ENCODE data around the gene RHCG. TPM values are rescaled to one million over a fixed set of nuclear protein-coding genes. Genes with fewer than 3 reads are reported as not detected.

The RHCG gene
- total and polyA plus RNA-seq, 5 donors from 2014 or later = not detected

GRCh38 chr15:89429023-89429422, 67.4 kb downstream of the RHCG start:
- Histone ChIP-seq H3K9me3 (ENCODE audit: control insufficient read depth in 2 of 2, low read length in 2 of 2) (no peaks in the 10 kb centered on the region), H3K4me3 (ENCODE audit: low read depth, low read length) (no peak overlapping the region), H3K36me3 (ENCODE audit: control insufficient read depth, insufficient read depth, low read length) (no peaks in the 10 kb centered on the region), H3K4me1 (ENCODE audit: control insufficient read depth, insufficient read depth, low read length, poor library complexity, severe bottlenecking) (peaks cover 6% of the 10 kb centered on the region), H3K27me3 (ENCODE audit: control insufficient read depth, insufficient read depth, low read length) (peaks cover 10% of the 10 kb centered on the region), H3K27ac (ENCODE audit: insufficient read depth, low read length, poor library complexity, severe bottlenecking) (no peak overlapping the region)
- Mint-ChIP-seq H3K4me1 (peaks cover 0 to 9% (median 5%) of the 10 kb centered on the region in 4 donors), H3K9me3 (no peaks in the 10 kb centered on the region), H3K27ac (no peak overlapping the region), H3K4me3 (no peak overlapping the region), H3K36me3 (no peaks in the 10 kb centered on the region), H3K27me3 (peaks cover 35% of the 10 kb centered on the region)
- no peak for DNase-seq
- no peak for ATAC-seq (ENCODE audit: low read depth in 2 of 2)

GRCh38 chr15:89428246-89428645, 68.1 kb downstream of the RHCG start:
- H3K27ac Mint-ChIP-seq = no peak overlapping the region
- DNase-seq (no peak), ATAC-seq (ENCODE audit: low read depth in 2 of 2) (no peak)
- H3K9me3 ChIP-seq (ENCODE audit: control insufficient read depth in 2 of 2, low read length in 2 of 2) = no peaks in the 10 kb centered on the region
- H3K27me3 Mint-ChIP-seq = peaks cover 41% of the 10 kb centered on the region
- peaks cover 6% of the 10 kb centered on the region for H3K4me1 ChIP-seq (ENCODE audit: control insufficient read depth, insufficient read depth, low read length, poor library complexity, severe bottlenecking)
- H3K9me3 Mint-ChIP-seq = no peaks in the 10 kb centered on the region
- H3K4me3 ChIP-seq (ENCODE audit: low read depth, low read length) = no peak overlapping the region
- peaks cover 12% of the 10 kb centered on the region for H3K27me3 ChIP-seq (ENCODE audit: control insufficient read depth, insufficient read depth, low read length)
- H3K4me1 Mint-ChIP-seq = peaks cover 0 to 9% (median 5%) of the 10 kb centered on the region in 4 donors
- no peaks in the 10 kb centered on the region for H3K36me3 Mint-ChIP-seq
- H3K36me3 ChIP-seq (ENCODE audit: control insufficient read depth, insufficient read depth, low read length) = no peaks in the 10 kb centered on the region
- H3K27ac ChIP-seq (ENCODE audit: insufficient read depth, low read length, poor library complexity, severe bottlenecking) = no peak overlapping the region
- H3K4me3 Mint-ChIP-seq = no peak overlapping the region

GRCh38 chr15:89426500-89426899, 69.9 kb downstream of the RHCG start:
- no peak overlapping the region for H3K27ac Mint-ChIP-seq

GRCh38 chr15:89423981-89424380, 72.4 kb downstream of the RHCG start:
- Mint-ChIP-seq H3K4me3 (no peak overlapping the region), H3K27ac (no peak overlapping the region), H3K27me3 (peaks cover 37% of the 10 kb centered on the region), H3K4me1 (no peaks in the 10 kb centered on the region), H3K36me3 (no peaks in the 10 kb centered on the region), H3K9me3 (no peaks in the 10 kb centered on the region)
- ATAC-seq (ENCODE audit: low read depth in 2 of 2) = no peak
- Histone ChIP-seq H3K9me3 (ENCODE audit: control insufficient read depth in 2 of 2, low read length in 2 of 2) (no peaks in the 10 kb centered on the region), H3K27me3 (ENCODE audit: control insufficient read depth, insufficient read depth, low read length) (peaks cover 14% of the 10 kb centered on the region), H3K4me3 (ENCODE audit: low read depth, low read length) (no peak overlapping the region), H3K36me3 (ENCODE audit: control insufficient read depth, insufficient read depth, low read length) (no peaks in the 10 kb centered on the region), H3K27ac (ENCODE audit: insufficient read depth, low read length, poor library complexity, severe bottlenecking) (no peak overlapping the region), H3K4me1 (ENCODE audit: control insufficient read depth, insufficient read depth, low read length, poor library complexity, severe bottlenecking) (no peaks in the 10 kb centered on the region)
- DNase-seq = no peak

More at GRCh38 chr15:89426500-89426899, 69.9 kb downstream of the RHCG start:
- Histone ChIP-seq H3K27ac (ENCODE audit: insufficient read depth, low read length, poor library complexity, severe bottlenecking) (no peak overlapping the region), H3K27me3 (ENCODE audit: control insufficient read depth, insufficient read depth, low read length) (peaks cover 3% of the 10 kb centered on the region), H3K9me3 (ENCODE audit: control insufficient read depth in 2 of 2, low read length in 2 of 2) (no peaks in the 10 kb centered on the region), H3K36me3 (ENCODE audit: control insufficient read depth, insufficient read depth, low read length) (no peaks in the 10 kb centered on the region), H3K4me3 (ENCODE audit: low read depth, low read length) (no peak overlapping the region), H3K4me1 (ENCODE audit: control insufficient read depth, insufficient read depth, low read length, poor library complexity, severe bottlenecking) (peaks cover 6% of the 10 kb centered on the region)
- Mint-ChIP-seq H3K9me3 (no peaks in the 10 kb centered on the region), H3K36me3 (no peaks in the 10 kb centered on the region), H3K4me1 (peaks cover 0 to 9% (median 5%) of the 10 kb centered on the region in 4 donors), H3K27me3 (peaks cover 36% of the 10 kb centered on the region), H3K4me3 (no peak overlapping the region)
- DNase-seq (no peak), ATAC-seq (ENCODE audit: low read depth in 2 of 2) (no peak)

Other genes with a start within 250 kb of the RHCG start
- 157 TPM for gene POLG, start 161.8 kb downstream of the RHCG start, total RNA-seq
- 10 to 100 TPM; 31.2 to 38.3 (median 33.7) TPM for gene POLG, start 161.8 kb downstream of the RHCG start, polyA plus RNA-seq
- 0.30 TPM for gene TICRR, start 78.9 kb upstream of the RHCG start, total RNA-seq
- under 1 TPM; 0.09 to 0.41 (median 0.20) TPM for gene TICRR, start 78.9 kb upstream of the RHCG start, polyA plus RNA-seq
- gene KIF7, start 158.9 kb upstream of the RHCG start, total RNA-seq = 0.12 TPM
- not detected for gene KIF7, start 158.9 kb upstream of the RHCG start, polyA plus RNA-seq
- gene PLIN1, start 182.8 kb upstream of the RHCG start, total RNA-seq = not detected
- gene PLIN1, start 182.8 kb upstream of the RHCG start, polyA plus RNA-seq = not detected
- 1.2 TPM for gene PEX11A, start 194.2 kb upstream of the RHCG start, total RNA-seq
- gene PEX11A, start 194.2 kb upstream of the RHCG start, polyA plus RNA-seq = 1 to 10 TPM in 3 of 4 donors, not detected in 1; 1.5 to 3.7 (median 1.9) TPM
- gene WDR93, start 194.2 kb upstream of the RHCG start, total RNA-seq = not detected
- gene WDR93, start 194.2 kb upstream of the RHCG start, polyA plus RNA-seq = not detected